GF-D8 (cell line): ENCODE results near the gene MTMR2.

Source experiments
- DNase-seq: peaks from one replicate; lab custom pipeline; 2025; lab: John Stamatoyannopoulos, UW

MTMR2 gene

DNA sequence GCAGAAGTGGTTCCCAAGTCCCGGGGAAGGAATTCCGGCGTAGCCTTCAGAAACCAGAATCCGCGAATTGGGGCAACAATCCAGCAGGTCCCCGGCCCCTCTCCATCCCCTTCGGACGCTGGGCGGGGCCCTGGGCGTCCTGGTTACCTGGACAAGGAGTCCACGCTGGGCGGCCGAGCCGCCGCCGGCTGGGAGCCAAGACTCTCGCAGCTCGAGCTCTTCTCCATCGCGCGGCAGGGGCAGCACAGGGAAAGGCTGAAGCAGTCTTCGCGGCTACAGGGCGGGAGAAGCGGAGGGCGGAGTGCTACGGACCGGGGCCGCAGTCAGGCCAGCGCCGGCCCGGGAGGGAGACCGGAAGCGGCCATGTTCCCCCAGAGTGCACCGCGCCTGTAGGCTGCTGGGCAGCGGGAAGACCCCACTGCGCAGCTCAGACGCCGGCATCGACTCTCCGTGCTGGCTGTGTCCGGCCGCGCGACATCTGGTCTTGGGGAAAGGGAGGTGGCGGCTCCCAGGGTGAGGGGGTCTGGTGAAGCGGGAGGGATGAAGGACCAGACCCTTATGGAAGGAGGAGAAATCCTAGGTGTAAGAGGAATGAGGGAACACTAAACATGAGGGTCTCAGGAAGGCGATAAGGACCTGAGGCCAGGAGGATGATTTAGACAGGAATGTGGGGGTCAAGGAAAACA, at the start of gene MTMR2:
TSS of gene MTMR2 (minus strand) at position 380 of the 686 bp plus-strand sequence. CDS start at position 227, 153 bp downstream.
- no peak for DNase-seq

- DNase-seq, result no peak
Observed at GRCh38 chr11:95972060-95972459, 48.2 kb upstream of the MTMR2 start.

DNA sequence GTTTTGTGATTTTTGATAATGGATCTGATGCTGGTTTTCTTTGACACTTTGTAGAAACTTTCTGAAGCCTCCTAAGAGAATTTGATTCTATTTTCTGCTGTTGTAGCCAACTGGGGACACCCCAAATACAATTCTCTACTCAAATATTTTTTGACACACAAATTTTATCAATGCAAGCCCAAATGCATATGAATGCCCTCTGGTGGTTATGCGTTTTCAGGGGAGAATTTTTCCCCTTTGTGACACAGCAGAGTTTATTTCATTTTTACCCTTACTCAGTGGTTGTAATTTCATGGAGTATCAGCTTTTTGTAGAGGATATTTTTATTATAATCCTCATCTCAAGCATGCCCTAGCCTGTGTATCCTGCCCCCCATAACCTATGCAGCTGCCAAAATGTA, 44.7 kb upstream of the MTMR2 start:
- no peak for DNase-seq

DNA sequence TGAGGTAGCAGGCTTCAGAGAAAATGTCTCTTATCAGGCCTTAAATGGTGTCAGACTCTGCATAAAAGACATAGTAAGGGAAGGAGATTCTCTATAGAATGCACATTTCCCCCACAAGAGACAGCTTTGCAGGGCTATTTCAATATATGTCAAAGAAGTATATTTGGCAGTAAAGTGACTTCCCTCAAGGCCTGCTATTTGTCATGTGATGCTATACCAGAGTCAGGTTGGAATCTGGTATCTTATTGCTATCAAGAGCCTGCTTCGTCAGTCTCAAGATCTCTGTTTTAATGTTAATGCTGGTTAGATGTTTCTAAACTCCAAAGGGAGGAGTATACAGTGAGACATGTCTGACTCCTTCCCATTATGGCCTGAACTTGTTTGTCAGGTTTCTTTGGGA, 40.4 kb upstream of the MTMR2 start:
- DNase-seq, result no peak

DNA sequence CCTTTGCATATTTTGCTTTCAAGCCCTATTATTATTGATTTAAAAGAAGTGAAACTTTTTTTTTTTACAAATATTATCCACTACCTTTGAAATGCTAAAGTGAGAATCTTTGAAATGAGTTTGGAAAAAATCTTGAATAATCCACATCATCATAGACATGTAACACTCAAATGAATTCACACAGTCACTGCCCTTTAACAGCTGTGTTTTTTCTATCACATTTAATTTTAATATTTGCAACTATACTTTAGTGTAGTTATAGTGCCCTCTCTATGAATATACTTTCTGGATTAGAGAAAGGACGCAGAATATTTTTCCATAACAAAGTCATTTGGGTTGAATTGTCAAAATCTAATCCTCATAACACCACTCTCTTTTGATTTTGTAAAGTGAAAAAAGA, 37.9 kb upstream of the MTMR2 start:
- no peak for DNase-seq

DNA sequence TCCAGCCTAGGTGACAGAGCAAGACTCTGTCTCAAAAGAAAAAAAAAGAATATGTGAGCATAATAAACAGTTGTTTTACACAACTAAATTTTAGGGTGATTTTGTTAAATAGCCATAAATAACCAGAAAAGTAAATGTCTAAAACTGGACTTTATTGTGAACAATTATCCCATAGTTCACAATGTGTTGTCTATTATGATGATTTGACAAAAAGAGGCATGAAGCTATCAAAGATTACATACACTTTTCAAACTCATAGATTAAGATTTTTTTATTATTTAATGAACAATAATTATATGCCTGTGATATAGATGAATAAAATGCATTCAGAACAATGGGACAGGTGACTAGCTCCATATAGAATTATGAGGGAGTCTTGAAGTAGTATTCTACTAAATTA, 27.0 kb upstream of the MTMR2 start:
- DNase-seq, result no peak

GRCh38 chr11:95948637-95949036, 24.7 kb upstream of the MTMR2 start:
- DNase-seq, result no peak

DNA sequence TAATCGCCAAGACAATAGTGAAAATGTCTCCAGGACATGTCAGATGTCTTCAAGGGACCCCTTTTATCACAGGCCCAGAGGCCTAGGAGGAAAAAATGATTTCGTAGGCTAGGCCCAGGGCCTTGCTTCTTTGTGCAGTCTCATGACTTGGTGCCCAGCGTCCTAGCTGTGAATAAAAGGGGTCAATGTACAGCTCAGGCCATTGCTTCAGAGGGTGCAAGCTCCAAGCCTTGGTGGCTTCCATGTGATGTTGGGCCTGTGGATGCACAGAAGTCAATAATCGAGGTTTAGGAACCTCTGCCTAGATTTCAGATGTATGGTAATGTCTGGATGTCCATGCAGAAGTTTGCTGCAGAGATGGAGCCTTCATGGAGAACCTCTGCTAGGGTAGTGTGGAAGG, 20.7 kb upstream of the MTMR2 start:
- no peak for DNase-seq

- DNase-seq, result no peak
Observed at GRCh38 chr11:95943546-95943945, 19.6 kb upstream of the MTMR2 start.

- no peak for DNase-seq
Observed at GRCh38 chr11:95939091-95939490, 15.2 kb upstream of the MTMR2 start.

GRCh38 chr11:95937358-95937757, 13.5 kb upstream of the MTMR2 start:
- no peak for DNase-seq

- no peak for DNase-seq
Observed at GRCh38 chr11:95933594-95933993, 9.7 kb upstream of the MTMR2 start.

DNA sequence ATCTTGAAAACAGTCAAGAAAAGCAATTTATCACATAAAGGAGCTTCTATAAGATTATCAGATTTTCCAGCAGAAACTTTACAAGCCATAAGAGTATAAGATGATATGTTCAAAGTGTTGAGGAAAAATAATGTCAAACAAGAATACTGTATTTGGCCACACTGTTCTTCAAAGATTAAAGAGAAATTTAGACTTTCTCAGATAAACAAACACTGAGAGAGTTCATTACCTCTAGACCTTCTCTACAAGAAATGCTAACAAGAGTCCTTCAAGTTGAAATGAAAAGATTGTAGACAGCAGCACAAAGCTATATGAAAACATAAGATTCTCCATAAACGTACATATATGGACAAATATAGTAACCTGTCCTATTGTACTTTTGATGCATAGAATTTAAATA, 8.0 kb upstream of the MTMR2 start:
- DNase-seq, result no peak

- no peak for DNase-seq
Observed at GRCh38 chr11:95930948-95931347, 7.0 kb upstream of the MTMR2 start.

DNA sequence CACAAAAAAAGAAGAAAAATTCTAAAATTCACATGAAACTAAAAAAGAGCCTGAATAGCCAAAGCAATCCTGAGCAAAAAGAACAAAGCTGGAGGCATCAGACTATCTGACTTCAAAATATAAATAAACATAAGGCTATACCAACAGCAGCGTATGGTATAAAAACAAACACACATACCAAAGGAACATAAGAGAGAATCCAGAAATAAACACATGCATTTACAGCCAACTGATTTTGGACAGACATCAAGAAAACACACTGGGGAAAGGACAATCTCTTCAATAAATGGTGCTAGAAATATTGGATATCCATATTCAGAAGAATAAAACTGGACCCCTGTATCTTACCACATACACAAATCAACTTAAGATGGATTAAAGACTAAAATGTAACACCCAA, 2.8 kb upstream of the MTMR2 start:
- no peak for DNase-seq

DNA sequence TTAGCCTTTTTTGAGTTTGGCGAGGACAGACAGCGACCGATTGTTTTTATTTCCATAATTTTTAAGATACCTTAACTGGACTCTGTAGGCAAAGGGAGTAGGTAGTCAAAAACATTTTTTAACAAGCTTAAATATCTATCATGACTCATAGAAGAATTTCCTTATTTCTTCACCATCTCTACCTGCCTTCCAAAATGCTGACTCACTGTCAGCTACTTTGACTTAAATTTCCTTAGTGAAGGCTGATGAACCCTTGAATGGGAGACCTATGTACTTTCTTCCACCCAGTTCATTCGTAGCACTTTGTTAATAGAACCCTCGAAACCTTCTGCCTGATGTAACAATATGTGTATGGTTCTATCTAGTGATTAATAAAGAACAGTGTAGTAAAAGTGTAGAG, 1.1 kb upstream of the MTMR2 start:
- no peak for DNase-seq

GRCh38 chr11:95924414-95924760, 480 bp upstream of the MTMR2 start:
- DNase-seq, result no peak

GRCh38 chr11:95923439-95923727, 524 bp downstream of the MTMR2 start:
- DNase-seq, result no peak

DNA sequence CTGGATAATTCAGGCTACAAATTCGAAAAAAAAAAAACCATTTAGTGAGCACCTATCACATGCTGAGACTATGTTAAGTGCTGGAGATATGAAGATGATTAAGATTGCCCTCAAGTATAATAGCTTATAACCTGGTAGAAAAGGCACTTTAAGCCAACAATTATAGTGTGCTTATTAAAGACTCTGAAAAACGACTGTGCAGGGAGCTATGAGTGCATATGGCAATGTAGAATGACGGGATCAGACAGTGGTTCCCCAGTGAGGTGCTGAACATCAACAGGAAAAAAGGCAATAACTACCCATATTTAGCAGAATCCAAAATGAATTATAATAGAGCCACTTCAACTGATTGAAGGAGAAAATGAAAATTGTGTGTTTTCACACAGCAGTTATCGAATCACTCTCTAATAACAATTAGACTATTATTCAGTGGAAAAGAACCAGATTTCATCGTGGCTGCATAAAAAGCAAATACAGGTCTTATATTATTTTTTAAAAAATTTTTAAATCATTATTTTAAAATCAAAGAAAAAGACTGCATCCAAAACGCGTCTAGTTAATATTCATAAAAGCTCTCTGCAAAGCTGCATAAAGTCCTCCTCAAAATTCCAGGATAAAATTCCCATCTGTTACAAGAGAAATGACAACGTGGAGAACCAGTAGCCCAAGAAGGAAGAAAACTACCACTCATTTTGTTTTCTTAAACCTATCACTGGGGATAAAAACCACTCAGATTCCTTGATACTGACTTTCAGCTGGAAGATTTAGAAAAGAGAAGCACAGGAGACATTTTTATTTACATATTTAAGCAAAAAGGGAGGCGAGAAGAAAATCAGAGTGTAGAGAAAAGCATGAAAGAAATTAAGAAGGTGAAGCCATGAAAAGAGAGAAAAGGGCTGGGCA, 1.1 kb downstream of the MTMR2 start:
- DNase-seq, result no peak

DNA sequence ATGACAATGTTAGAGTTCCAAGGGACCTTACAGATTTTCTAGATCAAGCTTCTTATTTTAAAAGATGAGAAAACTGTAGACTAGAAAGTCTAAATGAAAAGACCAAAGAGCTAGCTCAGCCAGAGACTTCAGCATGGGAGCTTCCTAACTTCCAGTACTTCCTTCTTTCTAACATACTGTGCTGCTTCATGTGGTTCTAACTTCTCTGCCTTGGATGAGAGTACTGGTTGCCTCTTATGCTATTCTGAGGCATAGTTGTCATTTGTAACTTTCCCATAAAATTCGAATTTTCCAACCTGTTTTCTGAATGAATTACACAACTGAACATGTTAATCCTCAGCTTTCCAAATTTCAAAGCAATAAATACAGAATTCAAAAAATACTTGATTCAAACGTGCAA, 1.8 kb downstream of the MTMR2 start:
- peak; percentile 45 for DNase-seq

- DNase-seq, result no peak
Observed at GRCh38 chr11:95920460-95921105, 3.3 kb downstream of the MTMR2 start.

- no peak for DNase-seq
Observed at GRCh38 chr11:95919514-95919913, 4.4 kb downstream of the MTMR2 start.

DNA sequence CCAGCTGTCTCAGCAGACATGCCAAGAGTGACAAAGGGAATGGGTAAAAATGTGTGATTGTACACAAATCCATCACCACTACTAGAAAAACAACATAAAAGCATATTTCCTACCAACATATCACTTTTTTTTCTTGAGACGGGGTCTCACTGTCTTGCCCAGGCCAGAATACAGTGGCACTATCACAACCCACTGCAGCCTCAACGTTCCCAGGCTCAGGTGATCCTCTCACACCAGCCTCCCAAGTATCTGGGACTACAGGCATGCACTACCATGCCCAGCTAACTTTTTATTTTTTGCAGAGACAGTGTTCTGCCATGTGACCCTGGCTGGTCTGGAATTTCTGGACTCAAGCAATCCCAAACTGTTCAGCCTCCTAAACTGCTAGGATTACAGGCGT, 5.2 kb downstream of the MTMR2 start:
- DNase-seq, result no peak
